Renal pelvis (tissue), 4 donors: ENCODE results near the gene PACS1. TPM values are rescaled to one million over a fixed set of nuclear protein-coding genes. Genes with fewer than 3 reads are reported as not detected.

Experiments used
- DNase-seq: peaks from one replicate; pipeline ENCODE4 v3.0.0-alpha.2; 2013
- polyA plus RNA-seq, 3 donors: library from polyadenylated mRNA; unstranded; fragments of 120-200 nt; gene quantifications; one replicate each; pipeline ENCODE4 v1.2.1, GENCODE V29; 2013; ENCODE audit not compliant: insufficient read length in 3 of 3

The PACS1 gene
- polyA plus RNA-seq, 3 donors: 46.0 to 53.7 (median 49.2) TPM

DNA sequence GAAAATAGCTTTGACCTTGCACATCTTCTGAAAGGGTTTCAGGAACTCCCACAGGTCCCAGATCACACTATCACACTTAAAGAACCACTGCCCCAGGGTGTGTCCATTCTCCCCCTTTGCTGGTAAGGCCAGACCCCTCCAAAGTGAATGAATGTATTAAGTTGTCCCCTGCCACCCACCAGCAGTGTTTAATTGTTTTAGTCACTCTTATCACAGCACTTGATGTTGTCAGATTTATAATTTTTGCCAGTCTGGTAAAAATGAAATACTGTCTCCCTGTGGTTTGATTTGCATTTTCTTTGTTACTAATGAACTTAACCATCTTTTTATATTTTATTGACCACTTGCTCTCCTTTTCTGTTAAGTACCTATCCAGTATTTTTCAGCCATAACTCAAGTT, 108.8 kb downstream of the PACS1 start:
- no peak for DNase-seq

DNA sequence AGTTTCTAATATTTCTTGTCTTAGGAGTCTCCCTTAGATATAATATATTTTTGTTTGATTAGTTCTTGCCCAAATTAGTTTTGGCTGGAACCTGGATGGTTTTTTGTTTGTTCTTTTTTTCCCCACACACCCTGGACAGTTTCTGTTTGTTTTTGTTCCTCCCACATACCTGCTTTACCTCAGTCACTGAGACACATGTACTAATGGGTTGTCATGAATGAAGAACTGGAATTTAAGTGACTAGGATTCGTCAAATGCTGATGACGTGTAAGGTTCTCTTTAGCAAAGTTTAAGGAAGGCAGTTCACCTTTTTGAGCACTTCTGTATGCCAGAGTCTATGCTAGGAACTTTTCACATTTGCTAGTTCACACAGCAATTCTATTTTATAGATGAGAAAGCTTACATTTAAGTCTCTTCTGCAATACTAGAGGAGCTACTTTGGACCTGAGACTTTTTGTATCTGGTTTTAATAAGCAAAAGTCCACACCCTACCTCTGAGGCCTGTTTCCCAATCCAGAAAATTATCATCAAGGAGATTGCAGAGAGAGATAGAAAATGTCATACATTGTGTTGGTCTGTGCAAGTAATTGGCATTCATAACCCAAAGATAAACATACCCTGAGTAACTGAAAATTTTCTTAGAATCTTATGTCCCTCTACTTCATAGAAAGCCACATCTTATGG, 111.7 kb downstream of the PACS1 start:
- DNase-seq: no peak

DNA sequence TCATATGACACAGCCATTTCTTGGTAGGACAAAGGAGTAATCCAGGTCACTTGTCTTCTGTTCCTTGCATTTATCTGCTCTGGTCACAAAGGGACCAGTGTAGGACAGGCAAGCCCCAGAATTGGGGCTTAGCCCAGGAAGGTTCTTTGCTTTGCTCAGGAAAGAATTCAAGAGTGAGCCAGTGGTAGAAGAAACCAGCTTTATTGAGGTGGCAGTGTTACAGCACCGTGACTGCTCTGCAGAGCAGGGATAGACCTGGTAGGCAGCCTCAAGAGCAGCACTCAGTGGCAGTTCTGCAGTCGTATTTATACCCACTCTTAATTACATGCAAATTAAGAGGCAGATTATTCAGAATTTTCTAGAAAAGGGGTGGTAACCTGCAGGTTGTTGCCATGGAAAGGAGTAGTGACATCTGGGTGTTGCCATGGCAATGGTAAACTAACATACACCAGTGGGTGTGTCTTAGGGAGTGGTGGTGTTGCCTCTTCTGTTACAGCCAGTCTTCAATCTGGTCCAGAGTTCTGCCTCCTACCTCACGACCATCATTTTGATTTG, 113.5 kb downstream of the PACS1 start:
- DNase-seq: no peak

DNA sequence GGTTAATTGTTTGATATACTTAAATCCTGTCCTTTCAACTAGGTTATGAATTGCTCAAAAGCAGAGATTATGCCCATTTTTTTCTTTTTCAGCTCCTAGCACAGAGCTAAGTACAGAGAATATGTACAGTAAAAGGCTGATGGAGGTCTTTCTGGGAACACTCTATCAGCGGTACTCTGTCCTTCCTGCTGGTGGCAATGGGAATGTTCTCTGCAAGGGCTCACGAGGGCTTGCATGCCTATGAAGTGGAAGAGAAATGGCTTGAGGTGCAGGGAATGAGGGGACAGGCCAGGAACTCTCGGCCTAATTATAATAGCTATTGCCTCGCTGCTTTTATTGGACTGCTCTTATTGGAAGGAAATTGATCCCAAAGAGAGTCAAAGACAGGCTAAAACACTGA, 114.7 kb downstream of the PACS1 start:
- DNase-seq: no peak

DNA sequence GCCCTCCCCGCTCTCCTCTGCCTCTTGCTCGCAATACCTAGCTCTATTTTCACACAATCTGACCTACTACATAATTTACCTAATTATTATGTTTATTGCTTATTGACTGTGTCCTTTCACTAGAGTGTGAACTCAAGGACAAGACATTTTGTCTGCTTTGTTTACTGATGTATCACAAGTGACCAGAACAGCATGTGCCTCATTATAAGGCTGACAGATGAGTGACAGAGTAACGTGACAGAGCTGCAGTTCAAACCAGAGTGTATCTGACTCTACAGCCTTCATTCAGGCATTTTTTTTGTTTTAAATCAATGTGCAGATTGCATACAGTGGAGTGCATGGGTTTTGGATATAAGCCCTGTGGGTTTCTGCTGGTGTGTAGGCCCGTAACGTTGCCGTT, 116.4 kb downstream of the PACS1 start:
- DNase-seq: no peak

DNA sequence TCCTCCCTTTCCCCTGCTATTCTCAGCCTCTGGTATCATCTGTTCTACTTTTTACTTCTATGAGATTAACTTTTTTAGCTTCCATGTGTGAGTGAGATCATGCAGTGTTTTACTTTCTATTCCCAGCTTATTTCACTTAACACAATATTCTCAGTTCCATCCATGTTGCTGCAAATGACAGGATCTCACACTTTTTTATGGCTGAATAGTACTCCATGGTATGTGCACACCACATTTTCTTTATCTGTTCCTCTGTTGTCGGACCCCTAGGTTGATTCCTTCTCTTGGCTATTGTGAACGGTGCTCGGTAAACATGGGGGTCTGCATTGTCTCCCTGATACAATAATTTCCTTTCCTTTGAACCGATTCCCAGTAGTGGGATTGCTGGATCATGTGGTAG, 117.4 kb downstream of the PACS1 start:
- no peak for DNase-seq

DNA sequence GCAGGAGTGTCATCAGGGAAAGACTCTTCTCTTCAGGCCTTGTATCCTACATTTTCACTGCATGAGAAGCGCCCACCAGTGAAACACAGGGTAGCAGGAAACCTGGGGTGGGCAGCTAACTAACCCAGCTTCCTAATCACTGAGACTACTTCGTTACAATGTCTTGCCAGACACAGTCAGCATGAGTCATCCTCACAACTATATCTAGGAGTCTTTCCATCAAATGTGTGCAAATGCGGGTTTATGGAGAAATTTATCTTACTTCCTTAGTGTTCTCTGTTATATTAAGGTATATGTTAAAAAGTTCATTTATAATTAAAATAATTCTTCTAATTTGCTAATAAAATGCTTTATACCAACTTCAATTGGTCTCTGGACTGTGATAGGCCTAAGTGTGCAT, 118.5 kb downstream of the PACS1 start:
- DNase-seq: no peak

DNA sequence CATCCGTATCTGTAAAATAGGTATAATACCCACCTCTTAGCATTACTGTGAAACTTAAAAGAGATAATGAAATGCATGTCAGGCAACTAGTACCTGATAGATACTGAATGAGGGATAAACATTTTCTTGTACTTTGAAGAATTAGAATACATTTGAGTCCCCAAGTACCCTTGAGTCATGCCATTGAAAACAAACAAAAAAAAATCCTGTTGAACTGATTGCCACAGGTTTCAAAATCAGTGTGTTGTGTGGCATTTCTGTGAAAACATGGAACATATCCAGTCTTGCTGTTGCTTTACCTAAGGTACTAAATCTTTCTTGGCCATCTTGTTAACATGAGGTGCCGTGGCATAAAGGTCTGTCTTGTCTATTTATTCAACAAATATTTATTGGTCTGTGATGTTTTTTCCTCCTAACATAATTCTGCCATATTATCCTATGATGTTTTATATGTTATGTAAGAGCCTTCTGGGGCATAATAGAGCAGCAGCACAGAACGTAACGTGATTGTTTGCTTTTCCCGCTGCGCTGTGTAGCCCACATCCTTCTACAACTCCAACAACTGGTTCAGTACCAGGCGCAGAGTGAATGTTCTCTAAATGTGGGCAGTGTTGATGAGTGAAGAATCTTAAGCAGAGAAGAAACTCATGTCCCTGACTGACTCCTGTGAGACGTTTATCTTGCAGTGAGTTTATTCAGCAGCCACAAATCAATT, 119.1 kb downstream of the PACS1 start:
- DNase-seq: no peak

DNA sequence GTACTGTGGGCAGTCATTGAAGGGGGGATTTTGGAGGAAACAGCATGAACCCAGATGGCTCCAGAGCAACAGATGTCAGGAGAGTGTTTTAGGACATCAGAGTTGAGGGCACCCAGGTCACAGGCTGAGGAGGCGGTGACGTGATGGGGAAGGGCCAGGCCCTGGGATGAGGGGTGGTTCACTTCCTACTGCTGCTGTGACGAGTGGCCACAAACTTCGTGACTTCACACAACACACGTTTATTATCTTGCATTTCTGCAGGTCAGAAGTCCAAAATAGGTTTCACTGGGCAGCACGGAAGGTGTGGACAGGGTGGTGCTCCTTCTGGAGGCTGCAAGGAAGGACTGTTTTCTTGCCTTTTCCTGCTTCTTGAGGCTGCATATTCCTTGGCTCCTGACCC, 120.7 kb downstream of the PACS1 start:
- no peak for DNase-seq

DNA sequence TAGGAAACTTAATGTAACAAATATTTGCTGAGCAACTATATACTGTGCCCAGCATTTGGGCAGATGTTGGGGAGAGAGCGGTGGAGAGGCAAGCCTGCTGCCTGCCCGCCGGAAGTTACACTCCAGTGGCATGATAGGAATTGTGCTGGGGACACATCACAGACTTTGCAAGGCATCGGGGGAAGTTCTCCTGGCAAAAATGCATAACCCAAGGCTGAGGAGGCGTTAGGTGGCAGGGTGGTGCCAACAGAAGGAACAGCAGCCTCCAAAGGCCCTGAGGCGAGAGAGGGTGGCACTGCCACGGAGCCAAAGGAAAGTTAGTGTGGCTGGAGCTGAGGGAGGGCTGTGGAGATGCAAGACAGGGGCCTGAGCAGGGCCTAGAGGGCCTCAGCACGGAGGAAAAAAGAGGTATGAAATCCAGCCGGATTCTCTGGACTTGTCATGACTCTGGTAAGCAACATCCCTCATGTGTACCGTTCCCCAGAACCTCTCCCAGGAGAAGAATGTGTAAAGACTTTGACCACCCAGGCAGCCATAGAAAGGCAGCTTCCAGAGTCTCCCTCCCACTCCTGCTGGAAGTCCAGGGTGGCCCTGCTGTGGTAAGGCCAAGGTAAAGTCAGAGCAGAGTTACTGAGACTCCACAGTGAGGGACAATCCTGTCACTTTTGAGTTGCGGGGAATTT, 122.2 kb downstream of the PACS1 start:
- no peak for DNase-seq

DNA sequence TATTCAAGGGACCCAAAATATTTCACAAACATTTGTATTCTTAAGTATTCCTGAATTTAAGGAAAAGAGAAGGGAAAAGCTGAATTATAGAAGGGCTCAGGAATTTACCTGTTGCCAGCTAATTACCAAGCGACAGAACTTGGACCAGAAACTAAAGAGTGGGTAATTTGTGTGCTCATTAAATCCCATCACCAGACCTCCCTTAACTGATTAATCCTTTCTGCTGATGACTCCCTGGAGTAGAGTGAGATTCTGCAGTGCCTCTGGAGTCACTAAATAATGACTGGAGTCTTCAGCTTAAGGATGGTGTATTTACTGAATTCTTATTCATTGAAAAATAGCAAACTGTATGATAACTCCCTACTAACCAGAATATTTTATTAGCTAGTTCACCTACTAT, 124.3 kb downstream of the PACS1 start:
- DNase-seq: no peak

DNA sequence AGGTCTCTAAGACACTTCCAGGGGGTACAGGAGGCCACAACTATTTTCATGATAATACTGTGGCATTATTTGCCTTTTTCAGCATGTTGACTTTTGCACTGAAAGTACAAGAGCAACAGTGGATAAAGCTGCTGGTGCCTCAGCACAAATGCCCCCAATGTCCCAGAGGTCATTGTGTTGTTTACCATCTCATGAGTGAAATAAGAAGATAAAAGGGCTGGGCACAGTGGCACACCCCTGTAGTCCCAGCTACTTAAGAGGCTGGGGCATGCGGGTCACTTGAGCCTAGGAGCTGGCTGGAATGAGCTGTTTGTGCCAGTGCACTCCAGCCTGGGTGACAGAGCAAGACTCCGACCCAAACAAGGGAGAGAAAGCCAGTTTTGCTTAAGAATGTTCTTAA, 125.8 kb downstream of the PACS1 start:
- no peak for DNase-seq

DNA sequence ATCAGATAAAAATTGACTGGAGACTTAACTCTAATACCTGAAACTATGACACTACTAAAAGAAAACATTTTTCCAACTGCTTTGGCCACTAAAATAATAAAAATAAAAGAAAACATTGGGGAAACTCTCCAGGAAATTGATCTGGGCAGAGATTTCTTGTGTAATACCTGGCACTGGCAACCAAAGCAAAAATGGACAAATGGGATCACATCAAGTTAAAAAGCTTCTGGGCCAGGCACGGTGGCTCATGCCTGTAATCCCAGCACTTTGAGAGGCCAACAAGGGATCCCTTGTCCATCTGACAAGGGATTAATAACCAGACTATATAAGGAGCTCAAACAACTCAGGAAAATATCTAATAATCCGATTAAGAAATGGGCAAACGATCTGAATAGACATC, 133.8 kb downstream of the PACS1 start:
- DNase-seq: no peak

DNA sequence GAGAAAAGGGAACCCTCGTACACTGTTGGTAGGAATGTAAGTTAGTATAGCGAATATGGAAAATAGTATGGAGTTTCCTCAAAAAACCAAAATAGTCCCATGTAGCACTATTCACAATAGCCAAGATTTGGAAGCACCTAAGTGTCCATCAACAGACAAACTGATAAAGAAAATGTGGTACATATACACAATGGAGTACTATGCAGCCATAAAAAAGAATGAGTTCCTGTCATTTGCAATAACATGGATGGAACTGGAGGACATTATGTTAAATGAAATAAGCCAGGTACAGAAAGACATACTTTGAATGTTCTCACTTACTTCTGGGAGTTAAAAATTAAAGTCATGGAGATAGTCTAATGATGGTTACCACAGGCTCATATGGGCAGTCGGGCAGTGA, 134.3 kb downstream of the PACS1 start:
- DNase-seq: no peak

DNA sequence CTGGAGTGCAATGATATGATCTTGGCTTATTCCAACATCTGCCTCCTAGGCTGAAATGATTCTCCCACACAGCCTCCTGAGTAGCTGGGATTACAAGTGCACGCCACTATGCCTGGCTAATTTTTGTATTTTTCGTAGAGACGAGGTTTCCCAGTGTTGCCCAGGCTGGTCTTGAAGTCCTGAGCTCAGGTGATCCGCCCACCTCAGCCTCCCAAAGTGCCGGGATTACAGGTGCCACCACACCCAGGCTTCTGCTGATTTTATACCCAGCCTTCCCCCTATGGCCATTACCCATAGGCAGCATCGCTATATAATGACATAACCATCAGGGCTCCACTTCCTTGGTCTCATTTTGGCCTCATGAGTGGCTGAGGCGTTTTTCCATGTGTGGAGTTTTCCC, 137.7 kb downstream of the PACS1 start:
- DNase-seq: no peak

DNA sequence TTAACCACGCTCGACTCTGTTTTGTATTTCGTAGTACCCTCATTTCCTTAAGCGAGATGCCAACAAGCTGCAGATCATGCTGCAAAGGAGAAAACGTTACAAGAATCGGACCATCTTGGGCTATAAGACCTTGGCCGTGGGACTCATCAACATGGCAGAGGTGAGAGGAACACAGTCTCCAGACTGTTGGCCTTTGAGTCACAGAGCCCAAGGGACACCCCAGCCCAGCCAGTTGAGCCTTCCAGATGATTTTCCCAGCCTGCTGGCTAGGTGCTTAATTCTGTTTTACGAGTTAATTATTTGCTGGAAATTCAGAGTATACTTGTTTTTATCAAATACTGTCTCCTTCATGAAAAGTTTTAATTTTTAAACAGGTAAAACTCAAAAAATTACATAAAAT, 141.0 kb downstream of the PACS1 start:
- DNase-seq: no peak

DNA sequence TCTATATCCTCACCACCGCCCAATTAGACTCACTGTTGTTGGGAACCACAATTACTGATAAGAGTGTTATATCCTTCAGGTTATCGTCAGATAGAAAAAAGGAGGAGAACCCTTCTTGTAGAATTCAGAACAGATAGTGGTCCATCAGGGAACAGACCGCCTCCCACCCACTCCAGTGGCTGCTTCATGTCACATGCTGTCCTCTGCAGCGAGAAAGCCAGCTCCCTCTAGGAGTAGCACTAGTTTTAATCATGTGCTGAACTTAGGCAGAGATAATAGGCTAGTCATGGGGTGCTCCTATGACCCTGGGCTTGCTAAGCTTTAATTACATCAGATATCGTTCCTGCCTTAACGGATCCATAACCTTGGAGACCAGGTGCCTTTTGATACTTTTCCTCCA, 146.8 kb downstream of the PACS1 start:
- no peak for DNase-seq

DNA sequence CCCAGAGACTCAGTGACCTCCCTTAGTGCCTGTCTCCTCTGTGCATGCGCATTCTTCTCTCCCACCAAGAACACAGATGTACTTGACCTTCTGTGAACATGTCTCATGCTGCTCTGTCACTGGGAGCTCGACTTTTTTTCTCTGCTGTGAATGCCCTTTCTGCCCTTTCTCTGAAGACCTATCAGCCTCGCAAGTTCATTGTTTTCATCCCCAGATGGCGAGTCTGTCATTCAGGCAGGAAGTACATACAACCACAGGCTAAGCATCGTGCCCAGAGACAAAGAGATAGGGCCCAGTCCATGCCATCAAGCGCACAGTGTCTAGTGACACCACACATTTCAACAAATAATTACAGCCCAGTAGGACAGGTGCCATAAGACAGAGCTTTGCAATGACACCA, 148.0 kb downstream of the PACS1 start:
- no peak for DNase-seq

DNA sequence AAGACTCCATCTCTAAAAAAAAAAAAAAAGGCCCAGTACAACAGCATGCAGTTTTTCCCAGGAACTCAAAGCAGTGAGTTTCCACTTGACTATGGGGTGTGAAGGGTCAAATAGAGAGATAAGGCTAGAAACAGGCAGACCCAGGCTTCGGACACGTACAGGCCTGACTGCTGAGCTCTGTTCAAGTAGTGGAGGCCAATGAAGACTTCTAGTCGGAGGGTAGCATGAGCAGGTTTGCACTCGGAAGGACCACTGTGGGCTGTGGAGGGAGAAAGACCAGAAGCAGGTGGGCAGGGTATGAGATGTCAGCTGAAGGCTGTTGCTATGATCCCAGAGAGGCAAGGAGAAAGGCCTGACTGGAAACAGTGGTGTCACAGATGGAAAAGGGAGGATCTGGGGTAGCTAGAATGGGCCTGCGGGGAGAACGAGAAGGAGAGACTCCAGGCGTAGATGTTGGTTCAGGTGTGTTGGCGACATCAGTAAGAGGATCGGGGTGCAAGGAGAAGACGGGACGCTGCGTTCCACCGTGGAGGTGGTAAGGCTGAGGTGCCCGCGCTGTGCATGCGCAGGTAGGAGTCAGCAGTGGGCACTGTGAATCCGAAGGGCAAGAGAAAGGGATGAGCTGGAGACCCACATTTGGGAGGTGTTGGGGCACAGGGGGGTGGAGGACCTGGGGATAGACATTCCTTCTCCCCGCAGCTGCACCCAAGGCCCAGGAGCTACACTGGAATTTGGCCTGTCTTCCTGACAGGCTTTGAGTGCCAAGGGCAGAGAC, 149.0 kb downstream of the PACS1 start:
- no peak for DNase-seq

DNA sequence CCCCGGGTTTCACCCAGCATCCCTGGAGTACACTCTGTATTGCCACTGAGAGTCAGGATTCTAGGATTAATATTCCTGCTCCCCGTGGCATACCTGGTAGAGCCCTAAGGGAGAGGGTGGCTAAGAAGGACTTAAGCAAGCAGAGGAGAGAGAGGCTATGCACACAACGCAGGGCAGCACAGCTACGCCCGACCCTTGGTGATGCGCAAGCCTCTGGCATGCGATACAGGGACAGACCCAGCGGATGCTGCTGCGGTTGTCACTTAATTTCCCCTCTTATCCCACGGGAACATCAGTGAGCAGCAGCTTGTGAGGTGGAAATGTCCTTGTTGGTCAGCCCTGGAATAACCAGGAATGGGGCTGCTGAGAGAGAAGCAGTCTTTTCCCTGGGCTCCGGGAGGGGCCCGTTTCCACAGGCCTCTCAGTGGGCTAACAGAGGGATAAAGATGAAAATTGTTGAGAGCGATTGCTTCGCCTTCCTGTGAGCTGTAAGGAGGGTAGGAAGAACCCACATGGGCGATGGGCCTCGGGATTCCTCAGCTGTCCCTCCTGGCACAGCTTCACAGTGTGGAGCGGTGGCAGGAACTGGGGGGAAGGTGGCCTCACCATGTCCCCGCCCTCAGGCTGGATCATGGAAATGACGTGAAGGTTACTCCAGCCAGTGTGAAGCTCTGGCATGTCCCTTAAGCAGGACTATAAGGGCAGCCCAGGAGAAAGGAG, 149.9 kb downstream of the PACS1 start:
- no peak for DNase-seq

DNA sequence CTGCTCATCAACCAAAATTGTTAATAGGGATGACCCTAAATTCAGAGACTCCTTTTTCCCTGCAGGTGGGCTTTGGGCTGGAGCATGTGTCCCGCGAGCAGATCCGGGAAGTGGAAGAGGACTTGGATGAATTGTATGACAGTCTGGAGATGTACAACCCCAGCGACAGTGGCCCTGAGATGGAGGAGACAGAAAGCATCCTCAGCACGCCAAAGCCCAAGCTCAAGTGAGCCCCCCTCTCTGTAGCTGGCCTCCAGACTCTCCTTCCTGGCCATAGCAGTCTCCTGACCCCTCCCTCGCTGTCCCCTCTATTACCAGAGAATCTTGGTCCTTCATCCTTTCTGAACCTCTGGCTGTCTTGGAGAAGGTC, 150.5 kb downstream of the PACS1 start:
- DNase-seq: no peak

DNA sequence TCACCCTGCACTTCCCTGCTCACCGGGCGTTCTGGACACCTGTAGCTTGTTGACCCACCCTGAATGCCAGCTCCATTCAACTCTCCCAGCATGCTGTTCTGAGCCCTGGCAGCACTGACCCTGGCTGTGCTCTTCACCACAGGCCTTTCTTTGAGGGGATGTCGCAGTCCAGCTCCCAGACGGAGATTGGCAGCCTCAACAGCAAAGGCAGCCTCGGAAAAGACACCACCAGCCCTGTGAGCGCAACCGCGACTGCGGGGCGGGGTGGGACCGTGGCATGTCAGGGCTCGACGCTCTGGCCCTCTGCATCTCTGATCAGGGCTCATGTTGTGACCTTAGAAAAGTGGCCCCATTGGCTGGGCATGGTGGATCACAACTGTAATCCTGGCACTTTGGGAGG, 150.9 kb downstream of the PACS1 start:
- no peak for DNase-seq
